Measurements from ENCODE around the gene CGGBP1.

DNA sequence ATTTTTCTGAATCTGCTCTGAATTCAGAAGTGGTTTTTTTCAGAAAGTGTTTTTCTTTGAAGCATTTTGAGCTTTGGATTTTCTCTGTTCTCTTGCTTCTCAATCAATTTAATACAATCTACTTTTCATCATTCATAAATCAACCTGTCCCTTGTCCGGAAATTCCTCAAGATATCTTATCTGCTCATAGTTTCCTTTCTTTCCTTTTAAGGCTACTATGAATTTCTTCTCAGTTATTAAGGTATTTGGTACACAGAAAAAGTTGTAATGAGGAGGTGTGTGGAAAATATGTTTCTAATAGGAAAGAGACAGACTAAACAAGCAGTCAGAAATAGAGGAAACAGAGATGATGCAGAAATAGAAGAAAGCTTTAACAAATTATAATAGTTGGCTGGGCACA lies 14.4 kb downstream of the CGGBP1 start:
- TF ChIP-seq, protein P1, sequence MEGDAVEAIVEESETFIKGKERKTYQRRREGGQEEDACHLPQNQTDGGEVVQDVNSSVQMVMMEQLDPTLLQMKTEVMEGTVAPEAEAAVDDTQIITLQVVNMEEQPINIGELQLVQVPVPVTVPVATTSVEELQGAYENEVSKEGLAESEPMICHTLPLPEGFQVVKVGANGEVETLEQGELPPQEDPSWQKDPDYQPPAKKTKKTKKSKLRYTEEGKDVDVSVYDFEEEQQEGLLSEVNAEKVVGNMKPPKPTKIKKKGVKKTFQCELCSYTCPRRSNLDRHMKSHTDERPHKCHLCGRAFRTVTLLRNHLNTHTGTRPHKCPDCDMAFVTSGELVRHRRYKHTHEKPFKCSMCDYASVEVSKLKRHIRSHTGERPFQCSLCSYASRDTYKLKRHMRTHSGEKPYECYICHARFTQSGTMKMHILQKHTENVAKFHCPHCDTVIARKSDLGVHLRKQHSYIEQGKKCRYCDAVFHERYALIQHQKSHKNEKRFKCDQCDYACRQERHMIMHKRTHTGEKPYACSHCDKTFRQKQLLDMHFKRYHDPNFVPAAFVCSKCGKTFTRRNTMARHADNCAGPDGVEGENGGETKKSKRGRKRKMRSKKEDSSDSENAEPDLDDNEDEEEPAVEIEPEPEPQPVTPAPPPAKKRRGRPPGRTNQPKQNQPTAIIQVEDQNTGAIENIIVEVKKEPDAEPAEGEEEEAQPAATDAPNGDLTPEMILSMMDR (IDR thresholded peaks at IDR 0.05): no peak
- TF ChIP-seq EZH2 (IDR thresholded peaks at IDR 0.05; ENCODE audit: borderline replicate concordance, insufficient read depth, low read depth, low read length, poor library complexity, severe bottlenecking): no peak
